GM12864 (cell line): ENCODE results near the gene CDA.
"Not testable (repeated sequence)": the region's sequence is repeated elsewhere in the genome, so short reads cannot be mapped to it uniquely, and the experiment has no call there.

ENCODE experiments used
- DNase-seq: peaks from one replicate; pipeline ENCODE4 v3.0.0-alpha.2; 2011; ENCODE audit warnings: low read depth
- H3K4me3 ChIP-seq: 2 replicates; pipeline ENCODE4 v1.5.1; 2011; ENCODE audit warnings: mild to moderate bottlenecking, low read depth, low read length, control low read depth
- TF ChIP-seq, protein P1 (sequence below): IDR thresholded peaks from 2 replicates; pipeline ENCODE4 v1.5.1; 2011; ENCODE audit warnings: low read depth, mild to moderate bottlenecking, moderate library complexity, low read length, control low read depth, inconsistent platforms; ENCODE audit errors: missing control alignments

CDA gene

DNA sequence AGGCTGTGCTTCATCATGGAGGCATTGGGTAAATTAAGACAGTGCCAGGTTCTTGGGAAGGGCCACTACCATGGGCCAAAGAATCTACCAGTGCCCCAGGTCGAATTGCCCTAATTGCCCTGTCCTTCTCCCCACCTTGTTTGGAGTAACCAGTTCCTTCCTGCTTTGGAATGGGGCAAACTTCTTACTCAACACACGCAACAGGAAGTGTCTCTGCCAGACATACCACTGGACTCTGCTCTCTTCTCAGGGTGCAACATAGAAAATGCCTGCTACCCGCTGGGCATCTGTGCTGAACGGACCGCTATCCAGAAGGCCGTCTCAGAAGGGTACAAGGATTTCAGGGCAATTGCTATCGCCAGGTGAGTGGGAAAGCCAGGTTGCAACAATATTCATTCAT lies 15.8 kb downstream of the CDA start:
- H3K4me3 ChIP-seq: no peak overlapping the region
- DNase-seq: no peak
- TF ChIP-seq, protein P1, sequence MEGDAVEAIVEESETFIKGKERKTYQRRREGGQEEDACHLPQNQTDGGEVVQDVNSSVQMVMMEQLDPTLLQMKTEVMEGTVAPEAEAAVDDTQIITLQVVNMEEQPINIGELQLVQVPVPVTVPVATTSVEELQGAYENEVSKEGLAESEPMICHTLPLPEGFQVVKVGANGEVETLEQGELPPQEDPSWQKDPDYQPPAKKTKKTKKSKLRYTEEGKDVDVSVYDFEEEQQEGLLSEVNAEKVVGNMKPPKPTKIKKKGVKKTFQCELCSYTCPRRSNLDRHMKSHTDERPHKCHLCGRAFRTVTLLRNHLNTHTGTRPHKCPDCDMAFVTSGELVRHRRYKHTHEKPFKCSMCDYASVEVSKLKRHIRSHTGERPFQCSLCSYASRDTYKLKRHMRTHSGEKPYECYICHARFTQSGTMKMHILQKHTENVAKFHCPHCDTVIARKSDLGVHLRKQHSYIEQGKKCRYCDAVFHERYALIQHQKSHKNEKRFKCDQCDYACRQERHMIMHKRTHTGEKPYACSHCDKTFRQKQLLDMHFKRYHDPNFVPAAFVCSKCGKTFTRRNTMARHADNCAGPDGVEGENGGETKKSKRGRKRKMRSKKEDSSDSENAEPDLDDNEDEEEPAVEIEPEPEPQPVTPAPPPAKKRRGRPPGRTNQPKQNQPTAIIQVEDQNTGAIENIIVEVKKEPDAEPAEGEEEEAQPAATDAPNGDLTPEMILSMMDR: no peak

DNA sequence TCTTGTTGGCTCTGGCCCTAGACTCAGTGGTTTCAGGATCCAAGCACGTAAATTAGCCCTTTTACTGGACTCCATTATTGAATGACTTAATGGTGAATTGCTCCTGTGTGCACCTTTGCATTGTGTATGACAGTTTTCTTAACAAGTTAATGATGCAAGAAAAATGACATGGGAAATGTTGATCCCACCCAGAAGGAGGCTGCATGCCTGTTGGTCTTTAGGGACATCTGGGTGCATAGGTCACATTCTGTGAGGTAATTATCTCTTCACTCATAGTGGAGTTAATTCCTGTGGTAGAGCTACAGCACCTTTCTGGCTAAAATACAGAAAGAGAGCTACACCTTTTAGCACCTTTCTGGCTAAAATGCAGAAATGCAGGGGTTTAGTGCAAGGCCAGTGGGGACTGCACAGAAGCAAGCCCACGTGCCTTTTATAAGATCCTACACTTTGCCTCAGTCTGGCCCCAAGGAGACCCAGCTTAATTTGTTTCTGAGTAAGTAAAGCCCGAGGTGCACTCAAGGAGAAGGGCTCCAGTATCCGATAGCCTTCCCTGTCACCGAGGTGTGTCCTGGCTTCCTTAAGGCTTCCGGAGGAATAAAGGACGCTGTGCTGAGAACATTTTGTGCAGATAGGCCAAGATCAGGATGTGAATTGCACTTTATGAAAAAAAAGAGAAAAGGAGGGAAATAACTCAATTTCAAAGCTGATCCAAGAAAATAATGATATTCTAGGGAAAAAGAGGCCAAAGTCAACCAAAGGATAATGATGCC lies 18.1 kb downstream of the CDA start:
- DNase-seq, H3K4me3 ChIP-seq: not testable (repeated sequence)

DNA sequence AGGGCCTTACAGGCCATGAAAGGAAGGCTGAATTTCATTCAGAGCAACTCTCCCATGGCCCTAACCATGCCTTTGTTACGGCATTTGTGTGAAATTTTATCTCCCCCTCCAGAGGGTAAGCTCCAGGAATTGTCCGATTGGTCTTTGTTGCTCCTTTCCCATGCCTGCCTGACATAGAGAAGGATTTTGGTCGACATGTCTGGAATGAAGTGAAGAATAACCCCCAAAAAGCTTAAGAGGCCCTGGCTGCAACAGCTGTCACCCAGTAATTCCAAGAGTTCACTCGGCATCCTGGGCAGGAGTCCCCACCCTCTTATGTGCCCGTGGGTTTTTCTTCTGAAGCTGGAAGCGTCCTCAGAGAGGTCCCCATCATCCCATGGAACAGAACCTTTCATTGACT lies 20.6 kb downstream of the CDA start:
- TF ChIP-seq, protein P1: no peak
- no peak for DNase-seq

DNA sequence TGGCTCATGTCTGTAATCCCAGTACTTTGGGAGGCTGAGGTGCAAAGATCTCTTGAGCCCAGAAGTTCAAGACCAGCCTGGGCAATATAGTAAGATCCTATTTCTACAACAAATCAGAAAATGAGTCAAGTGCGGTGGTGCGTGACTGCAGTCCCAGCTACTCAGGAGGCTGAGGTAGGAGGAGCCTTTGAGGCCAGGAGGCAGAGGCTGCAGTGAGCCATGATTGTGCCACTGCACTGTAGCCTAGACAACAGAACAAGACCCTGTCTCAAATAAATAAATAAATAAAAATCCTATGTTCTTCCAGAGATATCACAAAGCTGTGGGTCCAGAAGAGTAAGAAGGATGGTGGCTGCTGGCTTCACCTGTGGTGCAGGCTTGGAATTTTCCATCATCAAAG lies 22.1 kb downstream of the CDA start:
- no peak for DNase-seq
- TF ChIP-seq, protein P1: no peak
- H3K4me3 ChIP-seq: no peak overlapping the region

More for the DNA sequence above, 20.6 kb downstream of the CDA start:
- no peak overlapping the region for H3K4me3 ChIP-seq

DNA sequence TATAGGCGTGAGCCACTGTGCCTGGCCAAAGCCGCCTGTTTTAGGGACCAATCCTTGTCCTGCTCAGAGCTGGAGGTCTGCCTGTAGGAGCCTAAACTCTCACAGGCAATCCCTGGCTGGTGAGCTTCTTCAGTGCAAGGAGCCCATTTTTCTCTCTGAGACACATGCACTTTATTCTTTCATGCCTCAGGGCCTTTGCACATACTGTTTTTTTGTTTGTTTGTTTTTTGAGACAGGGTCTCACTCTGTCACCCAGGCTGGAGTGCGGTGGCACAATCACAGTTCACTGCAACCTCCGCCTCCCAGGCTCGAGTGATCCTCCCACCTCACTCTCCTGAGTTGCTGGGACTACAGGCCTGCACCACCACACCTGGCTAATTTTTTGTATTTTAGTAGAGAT lies 22.8 kb downstream of the CDA start:
- H3K4me3 ChIP-seq: no peak overlapping the region
- DNase-seq: no peak
- TF ChIP-seq, protein P1: no peak

DNA sequence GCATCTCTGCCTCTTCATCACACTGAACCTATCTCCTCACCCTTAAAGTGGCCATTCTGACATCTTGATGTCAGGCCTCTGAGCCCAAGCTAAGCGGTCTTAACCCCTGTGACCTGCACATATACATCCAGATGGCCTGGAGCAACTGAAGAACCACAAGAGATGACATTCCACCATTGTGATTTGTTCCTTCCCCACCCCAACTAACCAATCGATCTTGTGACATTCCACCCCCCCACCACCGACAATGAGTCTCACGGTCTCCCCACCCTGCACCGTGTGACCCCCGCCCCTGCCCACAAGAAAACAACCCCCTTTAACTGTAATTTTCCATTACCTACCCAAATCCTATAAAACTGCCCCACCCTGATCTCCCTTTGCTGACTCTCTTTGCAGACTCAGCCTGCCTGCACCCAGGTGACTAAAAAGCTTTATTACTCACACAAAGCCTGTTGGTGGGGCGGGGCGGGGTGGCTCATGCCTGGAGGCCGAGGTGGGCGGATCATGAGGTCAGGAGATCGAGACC lies 23.4 kb downstream of the CDA start:
- no peak overlapping the region for H3K4me3 ChIP-seq
- TF ChIP-seq, protein P1: no peak
- DNase-seq: no peak

DNA sequence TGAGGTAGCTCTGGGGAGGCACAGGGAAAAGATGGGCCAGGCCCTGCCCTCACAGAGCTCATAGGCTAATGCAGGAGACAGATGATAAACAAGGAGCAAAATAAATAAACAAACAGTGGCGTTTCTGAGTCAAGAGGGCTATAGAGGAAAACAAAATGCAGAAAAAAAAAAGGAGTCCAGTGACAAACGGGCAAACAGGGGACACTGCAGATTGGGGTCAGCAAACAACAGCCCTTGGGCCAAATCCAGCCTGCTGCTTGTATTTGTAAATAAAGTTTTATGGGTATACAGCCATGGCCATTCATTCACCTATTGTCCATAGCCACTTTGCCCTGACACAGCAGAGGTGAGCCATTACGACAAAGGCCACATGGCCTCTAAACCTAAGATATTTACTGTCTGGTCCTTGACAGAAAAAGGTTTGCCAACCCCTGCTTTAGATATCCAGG lies 25.3 kb downstream of the CDA start:
- DNase-seq: no peak
- H3K4me3 ChIP-seq: no peak overlapping the region
- TF ChIP-seq, protein P1: no peak
